Measurements from ENCODE around the gene SIMC1.
A peak's percentile ranks its signal among the peaks of the same experiment; 100 is the strongest.
"Not testable (repeated sequence)": the region's sequence is repeated elsewhere in the genome, so short reads cannot be mapped to it uniquely, and the experiment has no call there.

The SIMC1 gene

GRCh38 chr5:176222006-176222405, 16.2 kb upstream of the SIMC1 start:
- H3K9ac ChIP-seq (ENCODE audit: low read length); H2AFZ ChIP-seq (ENCODE audit: low read length); H3K36me3 ChIP-seq (replicated peaks; ENCODE audit: insufficient read depth, low read length); H3K4me2 ChIP-seq (ENCODE audit: low read depth, low read length); DNase-seq; H3K27ac ChIP-seq (ENCODE audit: low read length); H3K9me3 ChIP-seq (replicated peaks; ENCODE audit: insufficient read depth, low read length); H4K20me1 ChIP-seq (ENCODE audit: insufficient read depth, low read length); H3K4me3 ChIP-seq (ENCODE audit: low read length); H3K9me2 ChIP-seq (replicated peaks; ENCODE audit: insufficient read depth, low read length); H3K27me3 ChIP-seq (replicated peaks; ENCODE audit: insufficient read depth, low read length); H3F3A ChIP-seq (ENCODE audit: insufficient read depth, low read length); H3K4me1 ChIP-seq (ENCODE audit: low read length); H3K79me2 ChIP-seq (ENCODE audit: low read length): not testable (repeated sequence)

- H3K9me2 ChIP-seq (replicated peaks; ENCODE audit: insufficient read depth, low read length); H3K79me2 ChIP-seq (ENCODE audit: low read length); H3K9ac ChIP-seq (ENCODE audit: low read length): not testable (repeated sequence)
These were observed 9.9 kb upstream of the SIMC1 start for GRCh38 chr5:176228358-176228757.

GRCh38 chr5:176233253-176233652, 5.0 kb upstream of the SIMC1 start:
- not testable (repeated sequence) for H3K27me3 ChIP-seq (replicated peaks; ENCODE audit: insufficient read depth, low read length); H3K79me2 ChIP-seq (ENCODE audit: low read length); H3K4me3 ChIP-seq (ENCODE audit: low read length); H4K20me1 ChIP-seq (ENCODE audit: insufficient read depth, low read length); H3K9ac ChIP-seq (ENCODE audit: low read length); H2AFZ ChIP-seq (ENCODE audit: low read length); H3K36me3 ChIP-seq (replicated peaks; ENCODE audit: insufficient read depth, low read length); H3K9me2 ChIP-seq (replicated peaks; ENCODE audit: insufficient read depth, low read length); H3K27ac ChIP-seq (ENCODE audit: low read length); H3K4me1 ChIP-seq (ENCODE audit: low read length); H3K9me3 ChIP-seq (replicated peaks; ENCODE audit: insufficient read depth, low read length); DNase-seq; H3F3A ChIP-seq (ENCODE audit: insufficient read depth, low read length); H3K4me2 ChIP-seq (ENCODE audit: low read depth, low read length)

More at GRCh38 chr5:176228358-176228757, 9.9 kb upstream of the SIMC1 start:
- H3F3A ChIP-seq (ENCODE audit: insufficient read depth, low read length); H2AFZ ChIP-seq (ENCODE audit: low read length); H3K4me3 ChIP-seq (ENCODE audit: low read length); H3K36me3 ChIP-seq (replicated peaks; ENCODE audit: insufficient read depth, low read length); H3K27ac ChIP-seq (ENCODE audit: low read length); H3K9me3 ChIP-seq (replicated peaks; ENCODE audit: insufficient read depth, low read length); DNase-seq; H4K20me1 ChIP-seq (ENCODE audit: insufficient read depth, low read length); H3K27me3 ChIP-seq (replicated peaks; ENCODE audit: insufficient read depth, low read length); H3K4me1 ChIP-seq (ENCODE audit: low read length); H3K4me2 ChIP-seq (ENCODE audit: low read depth, low read length): not testable (repeated sequence)

- H3K9me3 ChIP-seq (replicated peaks; ENCODE audit: insufficient read depth, low read length); H3K4me2 ChIP-seq (ENCODE audit: low read depth, low read length); H3K27ac ChIP-seq (ENCODE audit: low read length); H3K79me2 ChIP-seq (ENCODE audit: low read length); H3K4me3 ChIP-seq (ENCODE audit: low read length); H3F3A ChIP-seq (ENCODE audit: insufficient read depth, low read length); H3K9ac ChIP-seq (ENCODE audit: low read length); H3K4me1 ChIP-seq (ENCODE audit: low read length); H3K9me2 ChIP-seq (replicated peaks; ENCODE audit: insufficient read depth, low read length); H3K36me3 ChIP-seq (replicated peaks; ENCODE audit: insufficient read depth, low read length); H2AFZ ChIP-seq (ENCODE audit: low read length); H4K20me1 ChIP-seq (ENCODE audit: insufficient read depth, low read length); H3K27me3 ChIP-seq (replicated peaks; ENCODE audit: insufficient read depth, low read length): not testable (repeated sequence)
- DNase-seq: peak; percentile 51
- TF ChIP-seq CTCF (IDR thresholded peaks at IDR 0.05; ENCODE audit: low read length): peak; percentile 26
These were observed 3.1 kb upstream of the SIMC1 start for GRCh38 chr5:176235155-176235554.

- H3K4me3 ChIP-seq (ENCODE audit: low read length); H3K4me2 ChIP-seq (ENCODE audit: low read depth, low read length); H3K27ac ChIP-seq (ENCODE audit: low read length): not testable (repeated sequence)
These were observed 540 bp downstream of the SIMC1 start for GRCh38 chr5:176238645-176239283.

GRCh38 chr5:176239304-176239703, 1.1 kb downstream of the SIMC1 start:
- not testable (repeated sequence) for H3K36me3 ChIP-seq (replicated peaks; ENCODE audit: insufficient read depth, low read length); H3K4me1 ChIP-seq (ENCODE audit: low read length); H3K27ac ChIP-seq (ENCODE audit: low read length); H3K9ac ChIP-seq (ENCODE audit: low read length); H3F3A ChIP-seq (ENCODE audit: insufficient read depth, low read length); H3K9me2 ChIP-seq (replicated peaks; ENCODE audit: insufficient read depth, low read length); H3K4me2 ChIP-seq (ENCODE audit: low read depth, low read length); H2AFZ ChIP-seq (ENCODE audit: low read length); H3K27me3 ChIP-seq (replicated peaks; ENCODE audit: insufficient read depth, low read length); H3K4me3 ChIP-seq (ENCODE audit: low read length); H3K9me3 ChIP-seq (replicated peaks; ENCODE audit: insufficient read depth, low read length); H4K20me1 ChIP-seq (ENCODE audit: insufficient read depth, low read length); DNase-seq; H3K79me2 ChIP-seq (ENCODE audit: low read length)

More at GRCh38 chr5:176238645-176239283, 540 bp downstream of the SIMC1 start:
- not testable (repeated sequence) for H3K79me2 ChIP-seq (ENCODE audit: low read length); H3K9me3 ChIP-seq (replicated peaks; ENCODE audit: insufficient read depth, low read length); H3K27me3 ChIP-seq (replicated peaks; ENCODE audit: insufficient read depth, low read length); H3K9ac ChIP-seq (ENCODE audit: low read length); H3K36me3 ChIP-seq (replicated peaks; ENCODE audit: insufficient read depth, low read length); H3F3A ChIP-seq (ENCODE audit: insufficient read depth, low read length); H3K4me1 ChIP-seq (ENCODE audit: low read length); H2AFZ ChIP-seq (ENCODE audit: low read length); DNase-seq; H3K9me2 ChIP-seq (replicated peaks; ENCODE audit: insufficient read depth, low read length); H4K20me1 ChIP-seq (ENCODE audit: insufficient read depth, low read length)

GRCh38 chr5:176244318-176244717, 6.1 kb downstream of the SIMC1 start:
- not testable (repeated sequence) for H3K4me2 ChIP-seq (ENCODE audit: low read depth, low read length); H3K27me3 ChIP-seq (replicated peaks; ENCODE audit: insufficient read depth, low read length); H3F3A ChIP-seq (ENCODE audit: insufficient read depth, low read length); H4K20me1 ChIP-seq (ENCODE audit: insufficient read depth, low read length); H3K27ac ChIP-seq (ENCODE audit: low read length); H3K9me2 ChIP-seq (replicated peaks; ENCODE audit: insufficient read depth, low read length); H3K4me3 ChIP-seq (ENCODE audit: low read length); H3K79me2 ChIP-seq (ENCODE audit: low read length); H3K9ac ChIP-seq (ENCODE audit: low read length); DNase-seq; H3K36me3 ChIP-seq (replicated peaks; ENCODE audit: insufficient read depth, low read length); H3K4me1 ChIP-seq (ENCODE audit: low read length); H3K9me3 ChIP-seq (replicated peaks; ENCODE audit: insufficient read depth, low read length); H2AFZ ChIP-seq (ENCODE audit: low read length)

Data from MM.1S (cell line).